Measurements from ENCODE around the gene SELENOS. TPM values are rescaled to one million over a fixed set of nuclear protein-coding genes. Genes with fewer than 3 reads are reported as not detected.

Gene SELENOS
- total RNA-seq, 4 donors from 2014 or later: 14.0 to 119 (median 103) TPM

- no peak for DNase-seq
- Histone ChIP-seq H3K4me3 (no peak overlapping the region), H3K27me3 (no peaks in the 10 kb centered on the region), H3K36me3 (no peaks in the 10 kb centered on the region), H3K27ac (no peak overlapping the region), H3K9me3 (no peaks in the 10 kb centered on the region), H3K4me1 (peaks cover 0 to 7% (median 0%) of the 10 kb centered on the region in 4 donors)
- TF ChIP-seq CTCF (IDR thresholded peaks at IDR 0.05) (no peak), POLR2A (IDR thresholded peaks at IDR 0.05) (no peak)
Observed at GRCh38 chr15:101262551-101262950, 14.7 kb downstream of the SELENOS start.

GRCh38 chr15:101258238-101259144 lies 18.8 kb downstream of the SELENOS start:
- Histone ChIP-seq H3K27ac (no peak overlapping the region), H3K36me3 (no peaks in the 10 kb centered on the region), H3K27me3 (no peaks in the 10 kb centered on the region), H3K4me3 (no peak overlapping the region), H3K4me1 (peaks cover 0 to 7% (median 0%) of the 10 kb centered on the region in 4 donors), H3K9me3 (no peaks in the 10 kb centered on the region)
- TF ChIP-seq POLR2A (IDR thresholded peaks at IDR 0.05): no peak
- TF ChIP-seq CTCF (IDR thresholded peaks at IDR 0.05): peak; percentile 74 to 95 (median 88)
- DNase-seq: peak in 2 of 3 donors; percentile 49 to 84

GRCh38 chr15:101256757-101257156 lies 20.5 kb downstream of the SELENOS start:
- no peak for TF ChIP-seq POLR2A (IDR thresholded peaks at IDR 0.05)
- TF ChIP-seq CTCF (IDR thresholded peaks at IDR 0.05): peak in 4 of 6 experiments; percentile 28 to 44 (median 40)
- no peaks in the 10 kb centered on the region for H3K9me3 ChIP-seq
- H3K36me3 ChIP-seq: no peaks in the 10 kb centered on the region
- DNase-seq: no peak
- peaks cover 0 to 16% (median 0%) of the 10 kb centered on the region in 4 donors for H3K4me1 ChIP-seq
- no peak overlapping the region for H3K27ac ChIP-seq
- no peaks in the 10 kb centered on the region for H3K27me3 ChIP-seq
- no peak overlapping the region for H3K4me3 ChIP-seq

GRCh38 chr15:101255615-101256241 lies 21.6 kb downstream of the SELENOS start:
- Histone ChIP-seq H3K4me3 (no peak overlapping the region), H3K36me3 (no peaks in the 10 kb centered on the region), H3K27me3 (no peaks in the 10 kb centered on the region), H3K27ac (peak overlapping the region in 1 of 4 donors; percentile 14), H3K4me1 (peaks cover 0 to 16% (median 0%) of the 10 kb centered on the region in 4 donors), H3K9me3 (no peaks in the 10 kb centered on the region)
- no peak for TF ChIP-seq CTCF (IDR thresholded peaks at IDR 0.05)
- no peak for TF ChIP-seq POLR2A (IDR thresholded peaks at IDR 0.05)
- no peak for DNase-seq

- no peak for TF ChIP-seq POLR2A (IDR thresholded peaks at IDR 0.05)
- TF ChIP-seq CTCF (IDR thresholded peaks at IDR 0.05): no peak
Observed at GRCh38 chr15:101255051-101255395, 22.3 kb downstream of the SELENOS start.

More at GRCh38 chr15:101255051-101255395, 22.3 kb downstream of the SELENOS start:
- DNase-seq: no peak
- Histone ChIP-seq H3K4me1 (peaks cover 0 to 23% (median under 1%) of the 10 kb centered on the region in 4 donors), H3K9me3 (no peaks in the 10 kb centered on the region), H3K27me3 (no peaks in the 10 kb centered on the region), H3K27ac (no peak overlapping the region), H3K36me3 (no peaks in the 10 kb centered on the region), H3K4me3 (no peak overlapping the region)
